IMR-90 (cell line): ENCODE measurements around the gene RPTOR. TPM values are rescaled to one million over a fixed set of nuclear protein-coding genes. Genes with fewer than 3 reads are reported as not detected.
A peak's percentile ranks its signal among the peaks of the same experiment; 100 is the strongest.

Experiments used
- ATAC-seq: fragments of 200-7000 bp; cut with Tn5 transposase; 2 replicates; pipeline ENCODE4 v1.9.1; 2020; ENCODE audit warnings: low read depth, mild to moderate bottlenecking, moderate library complexity
- BruUV-seq: library from RNA; stranded (reverse); fragments of 400-500 nt; replicated peaks from 2 replicates; lab custom pipeline; 2021; lab: Mats Ljungman, UMichigan
- CTCF ChIA-PET: fragments of 300-600 bp; formaldehyde crosslinking; extraction: SDS; loops from one replicate; lab custom pipeline; 2021; ENCODE audit warnings: antibody characterized with exemption; lab: Yijun Ruan, JAX
- POLR2A ChIA-PET: fragments of 300-600 bp; sonication (Branson Sonifier 250); formaldehyde crosslinking; loops from one replicate; lab custom pipeline; 2022; ENCODE audit warnings: antibody characterized with exemption; ENCODE audit not compliant: unreplicated experiment; lab: Charles Lee
- DNase-seq: peaks from one replicate; pipeline ENCODE4 v3.0.0; 2013
- H2AFZ ChIP-seq: replicated peaks from 2 replicates; pipeline ENCODE3; 2013; ENCODE audit warnings: low read length, mild to moderate bottlenecking; ENCODE audit not compliant: poor library complexity
- H2AK5ac ChIP-seq: 2 replicates; pipeline ENCODE4 v1.6.1; 2013; ENCODE audit warnings: low read depth, low read length, inconsistent platforms
- H2AK9ac ChIP-seq: replicated peaks from 2 replicates; pipeline ENCODE3; 2013; ENCODE audit warnings: mild to moderate bottlenecking, low read depth, low read length, moderate library complexity; ENCODE audit not compliant: poor library complexity
- H2BK120ac ChIP-seq: 2 replicates; pipeline ENCODE4 v1.6.1; 2013; ENCODE audit warnings: low read depth, low read length, inconsistent platforms
- H2BK15ac ChIP-seq: 3 replicates; pipeline ENCODE4 v1.6.1; 2013; ENCODE audit warnings: low read depth, low read length, inconsistent platforms
- H2BK20ac ChIP-seq: 2 replicates; pipeline ENCODE4 v1.6.1; 2013; ENCODE audit warnings: low read depth, mild to moderate bottlenecking, inconsistent platforms, low read length, moderate library complexity
- H2BK5ac ChIP-seq: 2 replicates; pipeline ENCODE4 v1.6.1; 2013; ENCODE audit warnings: mild to moderate bottlenecking, low read depth, low read length, inconsistent platforms; ENCODE audit not compliant: poor library complexity, severe bottlenecking
- H3K14ac ChIP-seq: replicated peaks from 2 replicates; pipeline ENCODE4 v1.6.1; 2013; ENCODE audit warnings: low read depth, low read length, inconsistent platforms
- H3K18ac ChIP-seq: 2 replicates; pipeline ENCODE4 v1.6.1; 2013; ENCODE audit warnings: low read depth, low read length, control low read depth
- H3K23ac ChIP-seq: 2 replicates; pipeline ENCODE4 v1.6.1; 2013; ENCODE audit warnings: low read depth, low read length, inconsistent platforms
- H3K27ac ChIP-seq: 2 replicates; pipeline ENCODE4 v1.5.1; 2013; ENCODE audit warnings: mild to moderate bottlenecking, control low read depth, low read length; ENCODE audit not compliant: insufficient read depth
- H3K27me3 ChIP-seq: 2 replicates; pipeline ENCODE4 v1.6.1; 2013; ENCODE audit warnings: low read length; ENCODE audit not compliant: control insufficient read depth, insufficient read depth
- H3K36me3 ChIP-seq: 2 replicates; pipeline ENCODE4 v1.6.1; 2013; ENCODE audit warnings: low read length, mixed read lengths; ENCODE audit not compliant: control insufficient read depth, insufficient read depth
- H3K4ac ChIP-seq: 2 replicates; pipeline ENCODE4 v1.6.1; 2013; ENCODE audit warnings: low read depth, low read length, inconsistent platforms
- H3K4me1 ChIP-seq: 2 replicates; pipeline ENCODE4 v1.6.1; 2013; ENCODE audit warnings: low read length, mixed read lengths; ENCODE audit not compliant: control insufficient read depth, insufficient read depth
- H3K4me2 ChIP-seq: 2 replicates; pipeline ENCODE4 v1.6.1; 2013; ENCODE audit warnings: low read depth, mild to moderate bottlenecking, control low read depth, low read length, moderate library complexity
- H3K4me3 ChIP-seq: 2 replicates; pipeline ENCODE4 v1.5.1; 2013; ENCODE audit warnings: low read depth, mild to moderate bottlenecking, control low read depth, low read length, moderate library complexity; ENCODE audit not compliant: insufficient read depth
- H3K56ac ChIP-seq: 2 replicates; pipeline ENCODE4 v1.6.1; 2013; ENCODE audit warnings: low read length, inconsistent platforms; ENCODE audit not compliant: insufficient read depth; ENCODE audit errors: extremely low read depth
- H3K79me1 ChIP-seq, 2 experiments: 2 replicates each; pipeline ENCODE4 v1.6.1; 2013; ENCODE audit warnings: low read length in 2 of 2, inconsistent platforms in 1 of 2, low read depth in 1 of 2
- H3K9ac ChIP-seq: 2 replicates; pipeline ENCODE4 v1.6.1; 2013; ENCODE audit warnings: low read depth, low read length, control low read depth
- H3K9me1 ChIP-seq: 2 replicates; pipeline ENCODE4 v1.6.1; 2013; ENCODE audit warnings: low read length, inconsistent platforms; ENCODE audit not compliant: insufficient read depth
- H3K9me3 ChIP-seq: 2 replicates; pipeline ENCODE4 v1.6.1; 2013; ENCODE audit warnings: low read length; ENCODE audit not compliant: control insufficient read depth, insufficient read depth
- H4K20me1 ChIP-seq: 2 replicates; pipeline ENCODE4 v1.6.1; 2013; ENCODE audit warnings: low read length, inconsistent platforms; ENCODE audit not compliant: insufficient read depth
- H4K5ac ChIP-seq: 2 replicates; pipeline ENCODE4 v1.6.1; 2013; ENCODE audit warnings: mild to moderate bottlenecking, low read depth, low read length, control low read depth
- H4K8ac ChIP-seq, 2 experiments: 2 replicates each; pipeline ENCODE4 v1.6.1; 2013; ENCODE audit warnings: low read depth in 2 of 2, low read length in 2 of 2, control low read depth in 1 of 2, inconsistent platforms in 1 of 2
- H4K91ac ChIP-seq: 2 replicates; pipeline ENCODE4 v1.6.1; 2013; ENCODE audit warnings: low read depth, low read length, inconsistent platforms; ENCODE audit not compliant: insufficient read depth
- WGBS, 2 experiments: methylation state at CpG; one replicate each; pipeline versions ENCODE4 v1.1.5 to v1.1.7; 2013; ENCODE audit warnings: missing lambda C conversion rate in 2 of 2; ENCODE audit not compliant: insufficient read length in 1 of 2; ENCODE audit errors: extremely low coverage in 2 of 2; 5-methylcytosine and 5-hydroxymethylcytosine counted together
- dilution Hi-C: fragments of 300-500 bp; cut with HindIII; formaldehyde crosslinking; loops from one replicate; pipeline ENCODE4 v1.14.3; 2018; ENCODE audit warnings: low sequenced_read_pairs; ENCODE audit not compliant: unreplicated experiment
- in situ Hi-C: fragments of 300-500 bp; cut with MboI; formaldehyde crosslinking; loops from 3 replicates; pipeline ENCODE4 v1.14.3; 2019; ENCODE audit warnings: low sequenced_read_pairs, inconsistent platforms, mixed read lengths
- intact Hi-C: fragments of 100-400 bp; cut with micrococcal nuclease; formaldehyde crosslinking; loops from 2 replicates; pipeline ENCODE4 v1.10.0; 2022
- polyA plus RNA-seq, 3 experiments: library from polyadenylated mRNA; depleted of rRNA; stranded (reverse); fragments of >200 nt; gene quantifications; 2 replicates each; pipeline ENCODE4 v1.2.3, GENCODE V29; 2012; ENCODE audit warnings: low replicate concordance in 1 of 3
- total RNA-seq: library from RNA; depleted of rRNA; stranded (reverse); fragments of >200 nt; gene quantifications from 2 replicates; pipeline ENCODE4 v1.2.3, GENCODE V29; 2012
- TF ChIP-seq, protein P1 (sequence below): conservative IDR thresholded peaks from 2 replicates; pipeline ENCODE4 v1.5.1; 2012; ENCODE audit warnings: mild to moderate bottlenecking, low read depth, low read length, improper control_type of control experiment

Gene RPTOR
- total and polyA plus RNA-seq, 2 of the 4 experiments (the other 2 are of a cell fraction), result 10.8 to 14.7 TPM

DNA sequence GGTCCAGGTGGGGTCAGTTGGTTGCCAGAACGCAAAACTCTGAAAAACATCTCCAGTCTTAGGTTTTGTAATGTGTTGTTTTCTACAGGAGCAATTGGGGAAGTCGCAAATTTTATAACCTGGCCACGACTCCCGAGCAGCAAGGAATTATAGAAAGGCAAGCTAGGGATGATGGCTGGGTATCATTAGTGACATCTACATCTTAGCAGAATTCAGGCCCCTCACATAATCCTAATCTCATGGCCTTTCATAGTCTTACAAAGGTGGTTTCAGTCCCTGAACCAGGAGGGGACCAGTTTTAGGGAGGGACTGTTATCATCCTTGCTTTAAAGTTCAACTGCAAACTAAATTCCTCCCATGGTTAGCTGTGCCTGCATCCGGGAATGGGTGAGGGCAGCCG is 117.9 kb downstream of the RPTOR start:
- Histone ChIP-seq H3K4me1 (peaks cover 14% of the 10 kb centered on the region), H2BK20ac (0 out of 2 replicates have a peak overlapping the region, but pooled peaks have one; percentile 3), H2BK120ac (no peak overlapping the region), H3K9me3 (0 out of 2 replicates have a peak, but pooled peaks cover under 1% of the 10 kb centered on the region), H3K23ac (no peak overlapping the region), H3K27me3 (no peaks in the 10 kb centered on the region), H3K27ac (no peak overlapping the region), H3K9me1 (peaks cover 13% of the 10 kb centered on the region), H3K9ac (no peak overlapping the region), H3K14ac (no peak overlapping the region), H3K18ac (no peak overlapping the region), H4K8ac (no peak overlapping the region), H3K56ac (no peak overlapping the region), H3K4ac (no peak overlapping the region), H3K36me3 (no peaks in the 10 kb centered on the region), H4K91ac (no peak overlapping the region), H2BK15ac (no peak overlapping the region), H4K5ac (no peak overlapping the region), H2AFZ (no peak overlapping the region), H3K79me1 (peaks cover 27 to 67% of the 10 kb centered on the region in 2 experiments), H3K4me2 (no peak overlapping the region), H3K4me3 (no peak overlapping the region), H2AK9ac (no peak overlapping the region), H4K20me1 (peaks cover 9% of the 10 kb centered on the region; the same call in 1 of the 2 replicates), H2AK5ac (no peak overlapping the region), H2BK5ac (no peak overlapping the region)
- no CpG with 5 or more reads among the region's 6 CpGs for WGBS, 2 experiments
- DNase-seq (no peak), ATAC-seq (no peak)
- POLR2A ChIA-PET, result no interaction called here
- CTCF ChIA-PET, result no interaction called here
- in situ Hi-C loops (no loop called here), dilution Hi-C loops (no loop called here), intact Hi-C loops (no loop called here)
- TF ChIP-seq, protein P1, sequence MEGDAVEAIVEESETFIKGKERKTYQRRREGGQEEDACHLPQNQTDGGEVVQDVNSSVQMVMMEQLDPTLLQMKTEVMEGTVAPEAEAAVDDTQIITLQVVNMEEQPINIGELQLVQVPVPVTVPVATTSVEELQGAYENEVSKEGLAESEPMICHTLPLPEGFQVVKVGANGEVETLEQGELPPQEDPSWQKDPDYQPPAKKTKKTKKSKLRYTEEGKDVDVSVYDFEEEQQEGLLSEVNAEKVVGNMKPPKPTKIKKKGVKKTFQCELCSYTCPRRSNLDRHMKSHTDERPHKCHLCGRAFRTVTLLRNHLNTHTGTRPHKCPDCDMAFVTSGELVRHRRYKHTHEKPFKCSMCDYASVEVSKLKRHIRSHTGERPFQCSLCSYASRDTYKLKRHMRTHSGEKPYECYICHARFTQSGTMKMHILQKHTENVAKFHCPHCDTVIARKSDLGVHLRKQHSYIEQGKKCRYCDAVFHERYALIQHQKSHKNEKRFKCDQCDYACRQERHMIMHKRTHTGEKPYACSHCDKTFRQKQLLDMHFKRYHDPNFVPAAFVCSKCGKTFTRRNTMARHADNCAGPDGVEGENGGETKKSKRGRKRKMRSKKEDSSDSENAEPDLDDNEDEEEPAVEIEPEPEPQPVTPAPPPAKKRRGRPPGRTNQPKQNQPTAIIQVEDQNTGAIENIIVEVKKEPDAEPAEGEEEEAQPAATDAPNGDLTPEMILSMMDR, result no peak
- no TSS peak for BruUV-seq
